Mesenchymal stem cell (in vitro differentiated cells and primary cell): ENCODE results near the gene CCDC188.

Experiments
- DNase-seq: peaks from one replicate; pipeline ENCODE4 v3.0.0-alpha.2; 2013
- H2AFZ ChIP-seq: one replicate; pipeline ENCODE4 v1.6.1; 2013; ENCODE audit warnings: low read depth, mild to moderate bottlenecking, control low read depth, inconsistent platforms, low read length, moderate library complexity
- H2AK5ac ChIP-seq: 2 replicates; pipeline ENCODE4 v1.6.1; 2013; ENCODE audit warnings: low read length, moderate library complexity, mild to moderate bottlenecking, inconsistent platforms; ENCODE audit not compliant: severe bottlenecking
- H2BK120ac ChIP-seq: one replicate; pipeline ENCODE4 v1.6.1; 2013; ENCODE audit warnings: low read depth, mild to moderate bottlenecking, inconsistent platforms, low read length, moderate library complexity
- H2BK12ac ChIP-seq, 2 experiments: one replicate each; pipeline ENCODE4 v1.6.1; 2013; ENCODE audit warnings: inconsistent platforms in 2 of 2, low read length in 2 of 2, mild to moderate bottlenecking in 2 of 2, moderate library complexity in 2 of 2, control low read depth in 1 of 2
- H2BK15ac ChIP-seq: one replicate; pipeline ENCODE4 v1.6.1; 2013; ENCODE audit warnings: mild to moderate bottlenecking, low read depth, inconsistent platforms; ENCODE audit not compliant: poor library complexity, severe bottlenecking
- H2BK5ac ChIP-seq: 2 replicates; pipeline ENCODE4 v1.6.1; 2013; ENCODE audit warnings: low read depth, mild to moderate bottlenecking, low read length, control low read depth, inconsistent platforms; ENCODE audit not compliant: poor library complexity, severe bottlenecking
- H3K14ac ChIP-seq, 2 experiments: one replicate each; pipeline ENCODE4 v1.6.1; 2013; ENCODE audit warnings: inconsistent platforms in 2 of 2, low read length in 2 of 2, control low read depth in 1 of 2, mild to moderate bottlenecking in 1 of 2, moderate library complexity in 1 of 2
- H3K18ac ChIP-seq, 2 experiments: one replicate each; pipeline ENCODE4 v1.6.1; 2013; ENCODE audit warnings: inconsistent platforms in 2 of 2, low read length in 2 of 2, control low read depth in 1 of 2, low read depth in 1 of 2, mild to moderate bottlenecking in 1 of 2
- H3K23ac ChIP-seq, 2 experiments: one replicate each; pipeline ENCODE4 v1.6.1; 2013; ENCODE audit warnings: inconsistent platforms in 2 of 2, low read length in 2 of 2, mild to moderate bottlenecking in 2 of 2, moderate library complexity in 2 of 2, control low read depth in 1 of 2
- H3K27ac ChIP-seq: 2 replicates; pipeline ENCODE4 v1.5.1; 2013; ENCODE audit warnings: mild to moderate bottlenecking, moderate library complexity, low read length, control low read depth, inconsistent platforms; ENCODE audit not compliant: poor library complexity, severe bottlenecking
- H3K27me3 ChIP-seq, 2 experiments: 2 replicates each; pipeline versions ENCODE4 v1.6.1 to v1.7.0; 2013; ENCODE audit warnings: low read length in 2 of 2, mild to moderate bottlenecking in 2 of 2, moderate library complexity in 2 of 2, control low read depth in 1 of 2, inconsistent platforms in 1 of 2; ENCODE audit not compliant: control insufficient read depth in 1 of 2, insufficient read depth in 1 of 2
- H3K36me3 ChIP-seq, 2 experiments: 2 replicates each; pipeline versions ENCODE4 v1.6.1 to v1.7.0; 2013; ENCODE audit warnings: low read length in 2 of 2, control low read depth in 1 of 2, inconsistent platforms in 1 of 2, low read depth in 1 of 2, mild to moderate bottlenecking in 1 of 2; ENCODE audit not compliant: insufficient read depth in 2 of 2, control insufficient read depth in 1 of 2
- H3K4ac ChIP-seq, 2 experiments: one replicate each; pipeline ENCODE4 v1.6.1; 2013; ENCODE audit warnings: inconsistent platforms in 2 of 2, low read length in 2 of 2, mild to moderate bottlenecking in 2 of 2, moderate library complexity in 2 of 2, control low read depth in 1 of 2, low read depth in 1 of 2
- H3K4me1 ChIP-seq: 2 replicates; pipeline ENCODE4 v1.6.1; 2013; ENCODE audit warnings: low read depth, low read length, control low read depth; ENCODE audit not compliant: control insufficient read depth, insufficient read depth
- H3K4me2 ChIP-seq: 2 replicates; pipeline ENCODE4 v1.6.1; 2013; ENCODE audit warnings: low read length, mild to moderate bottlenecking, inconsistent platforms; ENCODE audit not compliant: poor library complexity, severe bottlenecking
- H3K4me3 ChIP-seq, 2 experiments: 2 replicates each; pipeline versions ENCODE4 v1.5.1 to v1.7.0; 2013; ENCODE audit warnings: low read length in 2 of 2, mild to moderate bottlenecking in 2 of 2, control low read depth in 1 of 2, low read depth in 1 of 2; ENCODE audit not compliant: insufficient read depth in 1 of 2
- H3K79me1 ChIP-seq: replicated peaks from 2 replicates; pipeline ENCODE4 v1.6.1; 2013; ENCODE audit warnings: mild to moderate bottlenecking, control low read depth, low read length, inconsistent platforms; ENCODE audit not compliant: poor library complexity, severe bottlenecking
- H3K9ac ChIP-seq: 2 replicates; pipeline ENCODE4 v1.7.0; 2013; ENCODE audit warnings: mild to moderate bottlenecking, low read length, moderate library complexity
- H3K9me3 ChIP-seq: 2 replicates; pipeline ENCODE4 v1.7.0; 2013; ENCODE audit warnings: mild to moderate bottlenecking, low read length; ENCODE audit not compliant: control insufficient read depth
- H4K8ac ChIP-seq: one replicate; pipeline ENCODE4 v1.6.1; 2013; ENCODE audit warnings: inconsistent platforms, mild to moderate bottlenecking, low read length, moderate library complexity
- H4K91ac ChIP-seq: one replicate; pipeline ENCODE4 v1.6.1; 2013; ENCODE audit warnings: mild to moderate bottlenecking, low read length, inconsistent platforms
- WGBS: methylation state at CpG from one replicate; pipeline ENCODE4 v1.1.7; 2013; ENCODE audit warnings: mixed read lengths; 5-methylcytosine and 5-hydroxymethylcytosine counted together

CCDC188 gene

GRCh38 chr22:20174785-20175596 is 24.1 kb upstream of the CCDC188 start:
- Histone ChIP-seq H4K8ac (no peak overlapping the region), H2BK5ac (no peak overlapping the region), H3K23ac (no peak overlapping the region), H2BK120ac (no peak overlapping the region), H3K4me1 (no peaks in the 10 kb centered on the region), H3K9ac (no peak overlapping the region), H3K9me3 (no peaks in the 10 kb centered on the region), H3K27me3 (peaks cover 42 to 53% of the 10 kb centered on the region in 2 experiments), H3K4ac (no peak overlapping the region), H4K91ac (no peak overlapping the region), H3K4me3 (no peak overlapping the region), H3K79me1 (no peaks in the 10 kb centered on the region), H3K4me2 (no peak overlapping the region), H3K27ac (no peak overlapping the region), H2BK12ac (no peak overlapping the region), H3K18ac (no peak overlapping the region), H3K14ac (peak overlapping the region in 1 of 2 experiments; percentile 38), H3K36me3 (no peaks in the 10 kb centered on the region), H2AK5ac (no peak overlapping the region), H2BK15ac (no peak overlapping the region), H2AFZ (no peak overlapping the region)
- no peak for DNase-seq
- WGBS, result 80% methylated on average over 14 of the region's 19 CpGs

- H3K9ac ChIP-seq, result no peak overlapping the region
- no peak overlapping the region for H2BK5ac ChIP-seq
- H3K36me3 ChIP-seq, result no peaks in the 10 kb centered on the region
- H2AK5ac ChIP-seq, result no peak overlapping the region
- H2BK120ac ChIP-seq, result no peak overlapping the region
- H3K14ac ChIP-seq, result no peak overlapping the region
- no peak for DNase-seq
- H3K27ac ChIP-seq, result no peak overlapping the region
- H3K4ac ChIP-seq, result no peak overlapping the region
- H3K23ac ChIP-seq, result no peak overlapping the region
- peaks cover 39 to 51% of the 10 kb centered on the region in 2 experiments for H3K27me3 ChIP-seq
- 86% methylated on average over 10 of the region's 10 CpGs for WGBS
- H2BK12ac ChIP-seq, result no peak overlapping the region
- H3K18ac ChIP-seq, result no peak overlapping the region
- H3K9me3 ChIP-seq, result no peaks in the 10 kb centered on the region
- no peak overlapping the region for H4K91ac ChIP-seq
- no peak overlapping the region for H2BK15ac ChIP-seq
- no peaks in the 10 kb centered on the region for H3K79me1 ChIP-seq
- H3K4me3 ChIP-seq, result no peak overlapping the region
- no peak overlapping the region for H2AFZ ChIP-seq
- H3K4me1 ChIP-seq, result no peaks in the 10 kb centered on the region
- H4K8ac ChIP-seq, result no peak overlapping the region
- H3K4me2 ChIP-seq, result no peak overlapping the region
These were observed 22.9 kb upstream of the CCDC188 start for GRCh38 chr22:20173772-20174171.

- Histone ChIP-seq H2BK12ac (no peak overlapping the region), H3K36me3 (no peaks in the 10 kb centered on the region), H3K9me3 (no peaks in the 10 kb centered on the region), H2AK5ac (no peak overlapping the region), H3K27ac (no peak overlapping the region), H2BK120ac (no peak overlapping the region), H2AFZ (no peak overlapping the region), H3K4me1 (no peaks in the 10 kb centered on the region), H4K91ac (no peak overlapping the region), H3K9ac (no peak overlapping the region), H3K4me3 (no peak overlapping the region), H3K27me3 (peaks cover 36 to 50% of the 10 kb centered on the region in 2 experiments), H3K18ac (no peak overlapping the region), H2BK5ac (no peak overlapping the region), H3K4ac (no peak overlapping the region), H3K14ac (no peak overlapping the region), H3K4me2 (no peak overlapping the region), H3K79me1 (no peaks in the 10 kb centered on the region), H4K8ac (no peak overlapping the region), H2BK15ac (no peak overlapping the region), H3K23ac (peak overlapping the region in 1 of 2 experiments; percentile 9)
- DNase-seq, result no peak
- 88% methylated on average over 11 of the region's 11 CpGs for WGBS
These were observed 22.4 kb upstream of the CCDC188 start for GRCh38 chr22:20173246-20173645.

- Histone ChIP-seq H3K14ac (no peak overlapping the region), H3K9me3 (no peaks in the 10 kb centered on the region), H2BK12ac (no peak overlapping the region), H2AK5ac (no peak overlapping the region), H3K4me1 (no peaks in the 10 kb centered on the region), H3K4me3 (no peak overlapping the region), H3K9ac (no peak overlapping the region), H4K91ac (no peak overlapping the region), H3K4ac (no peak overlapping the region), H4K8ac (no peak overlapping the region), H2AFZ (no peak overlapping the region), H2BK120ac (no peak overlapping the region), H3K27me3 (peaks cover 25 to 58% of the 10 kb centered on the region in 2 experiments), H3K23ac (no peak overlapping the region), H3K27ac (no peak overlapping the region), H3K79me1 (no peaks in the 10 kb centered on the region), H2BK5ac (no peak overlapping the region), H3K36me3 (no peaks in the 10 kb centered on the region), H3K18ac (no peak overlapping the region), H2BK15ac (no peak overlapping the region), H3K4me2 (no peak overlapping the region)
- no peak for DNase-seq
- WGBS, result 88% methylated on average over 8 of the region's 10 CpGs
These were observed 21.3 kb upstream of the CCDC188 start for GRCh38 chr22:20172141-20172613.
